SK-N-SH treated with all-trans-retinoic acid at 6 μM for 48 hours (cell line): ENCODE data around the gene VCAM1.

Experiments
- OSR1 ChIP-seq: fragments of 250-450 bp; sonication (Bioruptor Pico); IDR thresholded peaks from 2 replicates; pipeline ENCODE4 v1.8.0; 2022; ENCODE audit warnings: moderate library complexity, mild to moderate bottlenecking, inconsistent platforms
- TF ChIP-seq, protein P1 (sequence below): fragments of 250-450 bp; sonication (Bioruptor Pico); IDR thresholded peaks from 2 replicates; pipeline ENCODE4 v1.5.1; 2020; ENCODE audit warnings: low read depth, mild to moderate bottlenecking, moderate library complexity

DNA sequence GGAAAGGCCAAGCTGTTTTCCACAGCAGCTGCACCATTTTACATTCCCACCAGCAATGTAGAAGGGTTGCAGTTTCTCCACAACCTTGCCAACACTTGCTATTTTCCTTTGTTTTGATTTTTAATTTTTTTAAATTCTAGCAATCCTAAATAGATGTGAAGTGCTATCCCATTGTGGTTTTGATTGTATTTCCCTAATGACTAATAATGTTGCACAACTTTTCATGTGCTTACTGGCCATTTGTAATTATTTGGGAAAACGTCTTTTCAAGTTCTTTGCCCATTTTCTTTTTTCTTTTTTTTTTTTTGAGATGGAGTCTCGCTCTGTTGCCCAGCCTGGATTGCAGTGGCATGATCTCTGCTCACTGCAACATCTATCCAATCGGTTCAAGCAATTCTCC is 53.9 kb downstream of the VCAM1 start:
- TF ChIP-seq OSR1 (CRISPR knock-in tag) = no peak
- TF ChIP-seq, protein P1, sequence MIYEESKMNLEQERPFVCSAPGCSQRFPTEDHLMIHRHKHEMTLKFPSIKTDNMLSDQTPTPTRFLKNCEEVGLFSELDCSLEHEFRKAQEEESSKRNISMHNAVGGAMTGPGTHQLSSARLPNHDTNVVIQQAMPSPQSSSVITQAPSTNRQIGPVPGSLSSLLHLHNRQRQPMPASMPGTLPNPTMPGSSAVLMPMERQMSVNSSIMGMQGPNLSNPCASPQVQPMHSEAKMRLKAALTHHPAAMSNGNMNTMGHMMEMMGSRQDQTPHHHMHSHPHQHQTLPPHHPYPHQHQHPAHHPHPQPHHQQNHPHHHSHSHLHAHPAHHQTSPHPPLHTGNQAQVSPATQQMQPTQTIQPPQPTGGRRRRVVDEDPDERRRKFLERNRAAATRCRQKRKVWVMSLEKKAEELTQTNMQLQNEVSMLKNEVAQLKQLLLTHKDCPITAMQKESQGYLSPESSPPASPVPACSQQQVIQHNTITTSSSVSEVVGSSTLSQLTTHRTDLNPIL (CRISPR knock-in tag) = no peak
